Adrenal gland (tissue), 12 donors: ENCODE results near the gene WIPF3. TPM values are rescaled to one million over a fixed set of nuclear protein-coding genes. Genes with fewer than 3 reads are reported as not detected.
"Not testable (repeated sequence)": the region's sequence is repeated elsewhere in the genome, so short reads cannot be mapped to it uniquely, and the experiment has no call there.

Experiments
- DNase-seq, 7 donors: peaks; one replicate each; pipeline ENCODE4 v3.0.0-alpha.2; 2019 to 2020
- H3K27ac ChIP-seq, 5 donors: fragments of 200-600 bp; sonication (generic) in 4 of 5; 1 replicate in 3 of 5; 2 replicates in 2 of 5; pipeline versions ENCODE4 v1.5.1 to v1.8.0; 2016 to 2020; ENCODE audit warnings: mild to moderate bottlenecking in 1 of 5
- H3K27me3 ChIP-seq: fragments of 200-600 bp; 2 replicates; pipeline ENCODE4 v1.8.0; 2021
- H3K36me3 ChIP-seq, 2 donors: fragments of 200-600 bp; replicated peaks in 1 of 2; 1 replicate in 1 of 2; 2 replicates in 1 of 2; pipeline versions ENCODE4 v1.5.1 to v1.8.0; 2018 to 2022
- H3K4me1 ChIP-seq, 2 donors: fragments of 200-600 bp; replicated peaks in 1 of 2; 1 replicate in 1 of 2; 2 replicates in 1 of 2; pipeline versions ENCODE4 v1.5.1 to v1.8.0; 2018 to 2021
- H3K4me3 ChIP-seq, 4 donors: fragments of 200-600 bp; sonication (generic) in 3 of 4; one replicate each; pipeline ENCODE4 v1.5.1; 2016 to 2018
- H3K9me3 ChIP-seq, 3 donors: fragments of 200-600 bp; sonication (generic) in 1 of 3; replicated peaks in 1 of 3; 1 replicate in 2 of 3; 2 replicates in 1 of 3; pipeline versions ENCODE4 v1.5.1 to v1.8.0; 2016 to 2021
- CTCF ChIP-seq, 6 experiments: fragments of 450-650 bp in 4 of 6; fragments of 200-600 bp in 2 of 6; sonication (generic) in 1 of 6; IDR thresholded peaks; 1 replicate in 5 of 6; 2 replicates in 1 of 6; pipeline versions ENCODE4 v1.5.1 to v1.8.0; 2016 to 2021; ENCODE audit warnings: antibody characterized with exemption in 6 of 6, mild to moderate bottlenecking in 2 of 6, moderate library complexity in 1 of 6
- POLR2A ChIP-seq, 2 donors: fragments of 450-650 bp; IDR thresholded peaks; one replicate each; pipeline ENCODE4 v1.6.1; 2017; ENCODE audit warnings: antibody characterized with exemption in 2 of 2, mild to moderate bottlenecking in 2 of 2, moderate library complexity in 1 of 2
- WGBS, 4 donors: extraction: QIAGEN DNeasy Blood & Tissue Kit in 2 of 4; methylation state at CpG; one replicate each; pipeline versions ENCODE4 v1.1.5 to v1.1.7; 2013 to 2017; 5-methylcytosine and 5-hydroxymethylcytosine counted together
- intact Hi-C, 2 donors: fragments of 100-400 bp; cut with DNase I; formaldehyde crosslinking; loops; one replicate each; pipeline versions ENCODE4 v1.14.1 to v1.15.0; 2022 to 2023
- polyA plus RNA-seq, 3 donors: library from polyadenylated mRNA; stranded (reverse); fragments of 200-250 nt in 2 of 3; fragments of 350-450 nt in 1 of 3; fragmentation: Illumina TruSeq in 1 of 3; extraction: RNeasy Lipid Tissue Mini Kit (QIAGEN cat#74804) in 1 of 3; gene quantifications; one replicate each; pipeline ENCODE4 v1.2.3, GENCODE V29; 2013 to 2014
- total RNA-seq, 9 donors: library from RNA; depleted of rRNA in 4 of 9; stranded (reverse); fragments of >200 nt in 4 of 9; fragments of 120-200 nt in 1 of 9; fragmentation: NEBNext Ultra II Directional in 1 of 9; extraction: Animal tissue kit (Norgen Biotek cat#: 25700) in 1 of 9; gene quantifications; one replicate each; pipeline versions ENCODE4 v1.1.0 to v1.2.4, GENCODE V29; 2013 to 2023
- donor health status: healthy with polysubstance abuse.
- donor health status: Bipolar disorder and iron deficiency.
- donor health status: DM: yes; HTN: yes; CAD: no.
- donor health status: DM: no; HTN: no; CAD: no.
- donor health status: DM: no; HTN: no; CAD: no.
- donor health status: DM: yes; HTN: yes; CAD: no.

The WIPF3 gene
- total and polyA plus RNA-seq, 12 donors: 0.50 to 16.0 (median 5.2) TPM

- TF ChIP-seq CTCF (IDR thresholded peaks at IDR 0.05): no peak
- TF ChIP-seq POLR2A (IDR thresholded peaks at IDR 0.05): no peak
- no peaks in the 10 kb centered on the region for H3K27me3 ChIP-seq
- intact Hi-C loops: no loop called here
- H3K4me3 ChIP-seq: no peak overlapping the region
- H3K4me1 ChIP-seq: no peaks in the 10 kb centered on the region
- H3K9me3 ChIP-seq: no peaks in the 10 kb centered on the region
- DNase-seq: no peak
- WGBS, 4 donors: 84 to 96% (median 92%) methylated on average over 4 of the region's 4 CpGs
- H3K36me3 ChIP-seq: no peaks in the 10 kb centered on the region
- no peak overlapping the region for H3K27ac ChIP-seq
Observed at GRCh38 chr7:29890251-29890650, 83.9 kb downstream of the WIPF3 start.

- H3K27ac ChIP-seq, H3K9me3 ChIP-seq, H3K4me1 ChIP-seq, H3K36me3 ChIP-seq, intact Hi-C loops, H3K4me3 ChIP-seq, DNase-seq, H3K27me3 ChIP-seq: not testable (repeated sequence)
- WGBS, 4 donors: 70 to 84% (median 82%) methylated on average over 2 to 12 of the region's 14 CpGs; no CpG with 5 or more reads in 1 of the 4 donors
Observed at GRCh38 chr7:29890786-29891185, 84.5 kb downstream of the WIPF3 start.

- no peaks in the 10 kb centered on the region for H3K4me1 ChIP-seq
- no peak overlapping the region for H3K4me3 ChIP-seq
- intact Hi-C loops: no loop called here
- no peak overlapping the region for H3K27ac ChIP-seq
- H3K27me3 ChIP-seq: no peaks in the 10 kb centered on the region
- 70 to 84% (median 80%) methylated on average over 3 to 4 of the region's 4 CpGs for WGBS, 4 donors
- no peak for TF ChIP-seq CTCF (IDR thresholded peaks at IDR 0.05)
- no peak for TF ChIP-seq POLR2A (IDR thresholded peaks at IDR 0.05)
- H3K9me3 ChIP-seq: no peaks in the 10 kb centered on the region
- H3K36me3 ChIP-seq: no peaks in the 10 kb centered on the region
- no peak for DNase-seq
Observed at GRCh38 chr7:29891766-29892165, 85.5 kb downstream of the WIPF3 start.

GRCh38 chr7:29892231-29892630 is 85.9 kb downstream of the WIPF3 start:
- WGBS, 4 donors: 83 to 97% (median 90%) methylated on average over 4 to 5 of the region's 5 CpGs
- no peak overlapping the region for H3K4me3 ChIP-seq

More at GRCh38 chr7:29892231-29892630, 85.9 kb downstream of the WIPF3 start:
- Histone ChIP-seq H3K27me3 (no peaks in the 10 kb centered on the region), H3K36me3 (no peaks in the 10 kb centered on the region), H3K9me3 (no peaks in the 10 kb centered on the region), H3K27ac (no peak overlapping the region), H3K4me1 (no peaks in the 10 kb centered on the region)
- intact Hi-C loops: no loop called here
- TF ChIP-seq POLR2A (IDR thresholded peaks at IDR 0.05): no peak
- no peak for TF ChIP-seq CTCF (IDR thresholded peaks at IDR 0.05)
- no peak for DNase-seq
